Stimulated activated memory B cell treated with anti-CD40 and anti-IgM and Interleukin-4, amounts not matched to agents 10 μg/mL and 1 μg/mL and 100 μg/mL, for 72 hours (primary cell): Measurements from ENCODE around the gene RPS6KA2.
A peak's percentile ranks its signal among the peaks of the same experiment; 100 is the strongest.

ENCODE experiments used
- ATAC-seq: fragments of 150-1000 bp; cut with Tn5 transposase; 2 replicates; pipeline ENCODE4 v1.10.0; 2021
- H3K27ac Mint-ChIP-seq: one replicate; pipeline ENCODE4 v1.8.0; 2022; ENCODE audit warnings: mild to moderate bottlenecking, mixed read lengths
- H3K27me3 Mint-ChIP-seq: one replicate; pipeline ENCODE4 v1.8.0; 2022; ENCODE audit warnings: mixed read lengths
- H3K36me3 Mint-ChIP-seq: one replicate; pipeline ENCODE4 v1.8.0; 2022; ENCODE audit warnings: mixed read lengths
- H3K4me1 Mint-ChIP-seq: one replicate; pipeline ENCODE4 v1.8.0; 2022; ENCODE audit warnings: mixed read lengths
- H3K4me3 Mint-ChIP-seq: one replicate; pipeline ENCODE4 v1.8.0; 2022; ENCODE audit warnings: mild to moderate bottlenecking, moderate library complexity, mixed read lengths
- H3K9me3 Mint-ChIP-seq: one replicate; pipeline ENCODE4 v1.8.0; 2022; ENCODE audit warnings: mixed read lengths

Gene RPS6KA2

DNA sequence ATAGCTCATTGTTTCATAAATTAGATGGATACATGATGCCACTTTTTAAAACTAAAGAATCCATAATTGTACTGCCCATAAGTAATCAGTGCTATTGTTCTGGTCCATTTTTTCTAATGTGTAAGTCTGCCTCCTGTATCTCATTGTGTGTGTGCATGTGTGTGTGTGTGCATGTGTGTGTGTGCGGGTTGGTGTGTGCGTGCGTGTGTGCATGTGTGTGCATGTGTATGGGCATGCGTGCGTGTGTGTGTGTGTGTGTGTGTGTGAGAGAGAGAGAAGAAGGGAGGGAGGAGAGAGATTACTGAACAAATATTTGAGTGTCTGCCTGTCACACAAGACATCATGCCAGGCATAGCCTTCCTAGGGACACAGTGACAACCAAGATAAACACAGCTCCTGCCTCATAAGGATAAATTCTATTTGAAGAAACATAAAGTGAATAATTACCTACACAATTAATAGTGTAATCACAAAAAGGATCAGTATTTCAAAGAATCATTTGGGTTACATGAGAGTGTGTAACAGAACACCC, 33.2 kb upstream of the RPS6KA2 start:
- Mint-ChIP-seq H3K4me3 (no peak overlapping the region), H3K27me3 (peaks cover 9% of the 10 kb centered on the region), H3K4me1 (peaks cover 7% of the 10 kb centered on the region), H3K27ac (no peak overlapping the region), H3K9me3 (no peaks in the 10 kb centered on the region), H3K36me3 (no peaks in the 10 kb centered on the region)
- ATAC-seq: no peak

DNA sequence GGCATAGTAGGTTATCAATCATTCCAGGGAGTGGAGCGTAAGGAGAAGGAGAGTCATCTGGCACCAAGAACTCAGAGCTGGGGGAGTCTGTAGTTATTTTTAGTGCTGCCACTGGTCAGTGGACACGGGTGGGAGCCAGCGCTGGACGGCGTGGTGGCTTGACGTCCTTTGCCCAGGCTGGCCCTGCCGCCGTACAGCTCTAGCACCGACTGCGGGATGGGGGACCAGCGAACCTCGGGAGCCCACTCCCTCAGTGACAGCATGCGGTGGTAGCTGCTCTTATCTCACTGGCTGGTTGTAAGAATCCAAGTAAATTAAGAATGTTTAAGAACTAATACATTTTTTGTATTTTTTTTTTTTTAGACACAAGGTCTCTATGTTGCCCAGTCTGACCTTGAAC, 32.5 kb upstream of the RPS6KA2 start:
- no peak for ATAC-seq
- Mint-ChIP-seq H3K36me3 (no peaks in the 10 kb centered on the region), H3K4me3 (no peak overlapping the region), H3K4me1 (peaks cover 7% of the 10 kb centered on the region), H3K27me3 (peaks cover 9% of the 10 kb centered on the region), H3K27ac (no peak overlapping the region), H3K9me3 (no peaks in the 10 kb centered on the region)

DNA sequence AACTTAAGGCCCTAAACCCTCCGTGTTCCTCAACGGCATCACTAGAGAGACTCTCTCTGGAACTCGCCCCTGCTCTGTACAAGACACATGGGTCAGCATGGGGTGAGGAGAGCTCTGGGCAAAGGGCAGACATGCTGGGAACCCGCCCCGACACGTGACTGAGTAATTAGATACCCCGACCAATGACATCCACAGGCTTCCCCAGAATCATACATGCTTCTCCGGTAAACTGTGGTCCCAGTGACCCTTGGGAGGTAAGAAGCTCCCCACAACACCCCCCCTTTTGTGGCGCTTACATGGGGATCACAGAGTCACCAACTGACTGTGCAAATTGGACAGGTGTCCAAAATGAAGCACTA, 31.7 kb upstream of the RPS6KA2 start:
- H3K27ac Mint-ChIP-seq: no peak overlapping the region
- H3K4me3 Mint-ChIP-seq: no peak overlapping the region
- ATAC-seq: no peak
- peaks cover 9% of the 10 kb centered on the region for H3K27me3 Mint-ChIP-seq
- peaks cover 7% of the 10 kb centered on the region for H3K4me1 Mint-ChIP-seq
- no peaks in the 10 kb centered on the region for H3K9me3 Mint-ChIP-seq
- H3K36me3 Mint-ChIP-seq: no peaks in the 10 kb centered on the region

DNA sequence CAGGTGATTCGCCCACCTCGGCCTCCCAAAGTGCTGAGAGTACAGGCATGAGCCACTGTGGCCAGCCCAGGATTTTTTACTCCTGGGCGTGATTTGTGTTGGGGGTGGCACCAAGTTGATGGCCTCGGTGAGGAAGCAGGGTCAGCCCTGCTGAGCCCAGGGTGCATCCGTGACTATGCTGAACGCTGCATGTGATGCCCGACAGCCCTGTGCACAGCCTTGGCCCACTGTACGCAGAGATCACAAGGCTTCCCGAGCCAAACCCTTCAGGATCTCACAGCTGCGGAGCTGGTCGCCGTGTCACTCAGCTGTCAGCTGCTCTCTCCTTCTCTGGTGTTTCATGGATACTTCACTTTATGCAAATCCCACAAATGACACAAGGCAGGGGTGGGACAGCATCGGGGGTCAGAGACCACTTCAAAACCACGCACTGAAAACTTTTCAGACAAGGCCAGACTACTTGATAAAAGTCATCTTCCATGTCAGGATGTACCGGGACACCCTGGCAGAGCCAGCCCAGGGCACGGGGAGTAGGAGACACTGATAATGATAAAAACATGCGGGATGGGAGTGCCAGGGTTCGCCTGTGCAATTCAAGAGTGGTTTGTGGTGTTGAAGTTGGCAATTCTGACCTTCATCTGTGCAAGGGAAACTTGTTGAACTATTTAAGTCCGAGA, 31.2 kb upstream of the RPS6KA2 start:
- ATAC-seq: no peak
- no peak overlapping the region for H3K4me3 Mint-ChIP-seq
- H3K27ac Mint-ChIP-seq: no peak overlapping the region
- no peaks in the 10 kb centered on the region for H3K9me3 Mint-ChIP-seq
- H3K4me1 Mint-ChIP-seq: peaks cover 7% of the 10 kb centered on the region
- peaks cover 9% of the 10 kb centered on the region for H3K27me3 Mint-ChIP-seq
- no peaks in the 10 kb centered on the region for H3K36me3 Mint-ChIP-seq

DNA sequence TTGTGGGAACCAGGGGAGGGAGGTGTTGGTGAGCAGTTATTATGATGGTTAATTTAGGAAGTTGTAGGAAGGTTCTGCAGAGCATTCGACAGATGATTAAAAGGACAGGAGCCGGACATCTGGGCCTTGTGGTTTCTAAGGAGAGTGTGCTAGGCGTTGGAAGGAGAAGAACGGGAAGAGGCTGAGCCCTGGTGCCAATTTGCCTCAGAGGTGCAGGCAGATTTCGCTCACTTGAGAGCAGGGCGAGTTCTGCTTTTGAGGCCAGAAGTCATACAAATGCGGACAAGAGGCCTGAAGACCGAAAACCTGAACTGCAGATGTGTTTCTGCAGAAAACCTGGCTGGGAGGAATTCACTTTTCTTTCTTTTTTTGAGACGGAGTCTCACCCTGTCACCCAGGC, 30.5 kb upstream of the RPS6KA2 start:
- H3K27me3 Mint-ChIP-seq: peaks cover 3% of the 10 kb centered on the region
- H3K4me1 Mint-ChIP-seq: peaks cover 1% of the 10 kb centered on the region
- peak overlapping the region; percentile 64 for H3K4me3 Mint-ChIP-seq
- H3K36me3 Mint-ChIP-seq: no peaks in the 10 kb centered on the region
- no peak overlapping the region for H3K27ac Mint-ChIP-seq
- no peaks in the 10 kb centered on the region for H3K9me3 Mint-ChIP-seq
- no peak for ATAC-seq

DNA sequence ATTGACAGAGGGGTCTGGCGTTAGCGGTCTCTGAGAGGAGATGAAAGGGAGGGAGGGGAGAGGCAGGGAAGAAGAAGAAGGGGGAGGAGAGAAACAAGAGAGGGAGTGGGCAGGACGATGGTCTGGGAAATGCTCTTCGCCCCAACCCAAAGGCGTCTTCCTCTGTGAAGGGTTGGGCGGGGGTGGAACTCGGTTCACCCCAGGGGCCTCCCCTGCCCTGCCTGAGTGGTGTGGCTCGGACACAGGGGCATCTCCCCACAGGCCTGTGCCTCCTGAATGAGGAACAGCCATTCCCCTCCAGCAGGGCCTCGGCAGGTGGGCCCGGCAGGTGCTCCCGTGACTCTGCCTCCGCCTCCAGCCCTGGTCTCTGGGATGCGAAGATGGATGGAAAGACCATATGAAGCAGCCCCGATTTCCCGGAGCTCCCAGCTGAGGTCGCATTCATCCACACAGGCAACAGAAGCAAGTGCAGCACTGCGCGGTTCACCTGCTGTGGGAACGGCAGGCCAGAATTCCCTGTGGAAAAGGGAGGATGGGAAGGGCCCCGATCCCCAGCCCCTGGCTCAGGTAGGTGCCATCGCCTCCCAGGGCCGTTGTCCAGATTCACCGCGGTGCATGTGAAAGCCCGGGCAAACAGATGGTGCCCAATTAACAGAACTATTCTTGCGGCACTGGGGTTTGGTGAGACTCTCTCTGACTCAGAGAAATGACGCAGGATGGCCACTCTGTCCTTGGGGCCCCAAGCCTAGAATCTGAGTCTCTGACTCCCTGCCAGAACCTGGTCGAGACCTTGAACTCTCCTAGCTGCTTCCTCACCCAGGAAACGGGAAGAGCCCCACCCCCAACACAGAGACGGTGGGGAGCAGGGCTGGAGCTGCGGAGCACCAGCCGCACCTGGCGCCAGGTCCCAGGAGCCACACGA, 29.4 kb upstream of the RPS6KA2 start:
- Mint-ChIP-seq H3K27me3 (no peaks in the 10 kb centered on the region), H3K4me1 (no peaks in the 10 kb centered on the region), H3K27ac (no peak overlapping the region), H3K36me3 (no peaks in the 10 kb centered on the region), H3K9me3 (no peaks in the 10 kb centered on the region), H3K4me3 (peak overlapping the region; percentile 64)
- peak; percentile 63 for ATAC-seq

DNA sequence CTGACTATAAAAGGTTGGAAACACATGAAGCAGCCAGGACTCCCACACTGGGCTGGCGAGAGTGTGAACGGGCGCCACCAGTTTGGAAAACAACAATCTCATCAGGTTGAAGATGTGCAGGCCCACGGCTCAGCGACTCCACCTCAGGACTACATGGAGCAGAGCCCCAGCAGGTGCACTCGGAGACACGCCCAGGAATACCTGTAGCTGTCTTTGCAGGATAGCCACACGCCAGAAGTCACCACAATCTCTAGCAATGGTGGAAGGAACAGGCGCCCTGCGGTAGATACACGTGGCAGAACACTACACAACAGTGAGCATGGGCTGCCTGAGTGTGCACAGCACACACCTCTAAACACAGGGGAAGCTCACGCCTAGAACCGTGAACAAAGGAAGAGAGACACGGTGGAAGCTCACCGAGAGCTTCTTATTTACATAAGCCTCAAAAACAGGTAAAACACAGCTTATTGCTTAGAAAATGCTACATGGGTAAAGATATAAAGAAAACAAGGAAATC, 28.7 kb upstream of the RPS6KA2 start:
- no peak overlapping the region for H3K27ac Mint-ChIP-seq

DNA sequence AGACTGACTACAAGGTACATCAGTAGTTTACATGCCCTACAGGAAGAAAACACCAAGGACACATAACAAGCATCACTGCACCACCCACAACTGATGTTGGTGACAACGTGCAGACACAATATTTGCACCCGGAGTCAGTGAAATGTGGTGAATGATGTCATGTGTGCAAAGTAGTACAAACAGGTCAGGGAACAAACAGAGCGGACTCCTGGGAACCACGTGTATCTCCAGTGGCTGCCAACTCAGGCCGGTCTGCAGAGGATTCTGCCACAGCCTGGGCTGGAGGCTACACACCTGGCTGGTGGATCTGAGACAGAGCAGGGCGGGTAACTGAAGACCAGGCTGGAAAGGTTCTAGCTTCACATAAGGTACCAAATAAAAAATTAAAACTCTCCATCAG, 28.2 kb upstream of the RPS6KA2 start:
- Mint-ChIP-seq H3K4me1 (no peaks in the 10 kb centered on the region), H3K27me3 (no peaks in the 10 kb centered on the region), H3K4me3 (no peak overlapping the region), H3K36me3 (no peaks in the 10 kb centered on the region), H3K27ac (no peak overlapping the region), H3K9me3 (no peaks in the 10 kb centered on the region)
- ATAC-seq: no peak

More for the DNA sequence above, 28.7 kb upstream of the RPS6KA2 start:
- no peaks in the 10 kb centered on the region for H3K27me3 Mint-ChIP-seq
- ATAC-seq: peak; percentile 52
- no peaks in the 10 kb centered on the region for H3K4me1 Mint-ChIP-seq
- no peak overlapping the region for H3K4me3 Mint-ChIP-seq
- H3K9me3 Mint-ChIP-seq: no peaks in the 10 kb centered on the region
- H3K36me3 Mint-ChIP-seq: no peaks in the 10 kb centered on the region

DNA sequence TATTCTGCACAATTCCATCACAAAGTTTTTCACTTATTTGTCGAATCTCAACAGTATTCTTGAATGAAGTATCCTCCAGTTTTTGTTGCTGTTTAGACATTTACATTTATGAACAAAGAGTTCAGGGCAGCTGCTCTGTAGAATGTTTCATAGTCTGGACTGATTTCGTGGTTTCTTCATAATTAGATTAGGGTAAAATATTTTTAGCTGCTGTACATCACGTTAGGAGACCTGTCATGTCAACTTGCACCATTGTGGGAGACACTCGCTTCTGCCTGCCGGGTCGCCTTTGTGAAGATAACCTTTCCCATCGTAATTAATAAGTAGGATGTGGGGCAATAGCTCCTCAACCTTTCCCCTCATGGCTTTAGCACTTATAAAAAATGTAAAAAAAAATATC, 27.5 kb upstream of the RPS6KA2 start:
- no peaks in the 10 kb centered on the region for H3K9me3 Mint-ChIP-seq
- H3K36me3 Mint-ChIP-seq: no peaks in the 10 kb centered on the region
- no peaks in the 10 kb centered on the region for H3K27me3 Mint-ChIP-seq
- H3K4me3 Mint-ChIP-seq: no peak overlapping the region
- no peaks in the 10 kb centered on the region for H3K4me1 Mint-ChIP-seq
- H3K27ac Mint-ChIP-seq: no peak overlapping the region
- ATAC-seq: no peak

DNA sequence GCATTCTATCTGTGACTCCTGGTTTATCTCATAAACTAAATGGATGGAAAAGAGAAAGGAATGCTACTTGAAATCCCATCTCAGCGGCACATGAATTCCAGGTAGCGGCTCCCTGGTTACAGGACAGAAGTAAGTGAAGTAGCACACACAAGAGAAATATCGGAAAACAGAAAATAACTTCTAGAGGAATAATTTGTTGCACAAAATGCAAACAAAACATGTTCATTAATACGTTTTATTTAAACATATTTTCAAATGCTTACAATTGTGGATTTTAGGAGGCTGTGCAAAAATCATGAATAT, 26.5 kb upstream of the RPS6KA2 start:
- no peaks in the 10 kb centered on the region for H3K36me3 Mint-ChIP-seq

DNA sequence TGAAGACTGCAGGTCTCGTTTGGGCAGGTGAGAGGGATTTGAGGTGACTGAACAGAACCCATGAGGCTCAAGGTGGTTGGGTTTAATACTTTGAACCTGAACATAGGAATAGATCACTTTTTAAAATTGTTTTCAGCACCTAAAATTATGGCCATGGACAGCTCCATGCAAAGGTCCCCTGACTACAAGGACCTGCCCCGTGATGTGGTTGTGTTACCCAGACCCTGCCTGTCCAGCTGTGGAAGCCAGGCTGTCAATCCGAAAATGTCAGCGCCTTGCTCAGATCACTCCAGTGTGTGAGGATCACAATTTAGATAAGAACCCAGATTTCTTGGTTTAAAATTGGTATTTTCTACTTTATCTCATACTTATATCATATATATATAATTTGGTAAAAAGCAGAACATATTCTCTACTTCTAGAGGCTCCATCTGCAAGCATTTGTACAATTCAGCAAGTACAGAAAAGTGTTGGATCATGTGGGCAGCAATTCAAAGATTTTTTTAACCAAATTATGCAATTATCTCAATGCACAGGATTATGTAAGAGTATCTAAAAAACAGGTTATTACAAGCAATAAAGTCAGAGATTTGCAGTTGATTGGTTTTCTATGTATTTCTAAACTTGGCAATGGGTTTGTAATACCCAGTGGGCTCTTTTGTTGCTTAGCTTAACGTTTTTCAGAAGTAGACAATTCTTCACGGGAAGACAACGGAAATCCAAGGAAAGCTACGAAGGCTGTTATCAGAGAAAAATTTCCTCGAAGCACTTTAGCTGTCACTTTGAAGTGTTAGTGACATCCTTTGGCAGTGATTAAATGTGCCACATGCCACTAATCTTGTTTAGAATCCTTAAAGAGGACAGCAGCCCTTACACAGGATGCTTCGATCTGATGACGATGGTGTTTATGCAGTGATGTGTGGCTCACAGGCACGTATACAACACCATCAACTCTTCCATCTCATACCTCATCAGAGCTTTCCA, 24.1 kb upstream of the RPS6KA2 start:
- no peak overlapping the region for H3K4me3 Mint-ChIP-seq
- no peaks in the 10 kb centered on the region for H3K36me3 Mint-ChIP-seq
- no peaks in the 10 kb centered on the region for H3K27me3 Mint-ChIP-seq
- H3K27ac Mint-ChIP-seq: no peak overlapping the region
- no peaks in the 10 kb centered on the region for H3K9me3 Mint-ChIP-seq
- no peaks in the 10 kb centered on the region for H3K4me1 Mint-ChIP-seq
- ATAC-seq: no peak

More for the DNA sequence above, 26.5 kb upstream of the RPS6KA2 start:
- Mint-ChIP-seq H3K27ac (no peak overlapping the region), H3K4me1 (no peaks in the 10 kb centered on the region), H3K9me3 (no peaks in the 10 kb centered on the region), H3K27me3 (no peaks in the 10 kb centered on the region), H3K4me3 (no peak overlapping the region)
- no peak for ATAC-seq

DNA sequence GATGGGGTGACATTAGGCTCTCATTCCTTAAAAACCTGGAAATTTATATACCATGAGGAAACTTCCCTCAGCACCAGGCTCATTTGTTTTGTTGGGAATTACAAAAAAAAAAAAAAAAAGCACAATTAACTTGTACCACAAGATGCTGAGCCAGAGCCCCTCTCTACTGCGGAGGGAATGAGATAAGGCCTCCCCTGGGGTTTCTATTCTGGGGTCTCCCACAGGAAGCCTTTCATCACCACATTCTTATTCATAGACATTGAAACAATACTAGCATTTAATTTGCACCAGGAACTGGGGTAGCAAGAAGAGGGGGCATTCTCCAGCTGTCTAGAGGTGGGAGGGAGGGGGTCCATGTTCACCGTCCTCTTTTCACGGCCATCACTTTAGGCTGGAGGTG, 23.0 kb upstream of the RPS6KA2 start:
- Mint-ChIP-seq H3K36me3 (no peaks in the 10 kb centered on the region), H3K4me3 (no peak overlapping the region), H3K27me3 (no peaks in the 10 kb centered on the region), H3K9me3 (no peaks in the 10 kb centered on the region), H3K27ac (no peak overlapping the region), H3K4me1 (no peaks in the 10 kb centered on the region)
- no peak for ATAC-seq

DNA sequence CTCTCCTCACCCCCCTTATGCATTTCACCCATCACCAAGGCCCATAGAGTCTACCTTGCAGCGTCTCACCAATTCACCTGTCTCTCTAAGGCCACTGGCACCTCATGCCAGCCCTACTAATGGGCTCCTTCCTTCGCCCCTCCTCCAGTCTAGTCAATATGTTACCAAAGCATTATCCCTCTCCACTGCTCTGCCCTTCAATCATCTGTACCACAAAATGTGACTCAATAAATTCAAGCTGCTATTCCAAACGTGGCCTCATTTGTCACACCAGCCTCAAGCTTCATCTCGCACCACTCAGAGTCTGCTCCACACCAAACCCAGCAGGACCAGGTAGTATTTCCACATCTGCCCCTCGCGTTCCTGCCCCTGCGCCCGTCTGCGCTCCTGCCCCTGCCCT, 21.8 kb upstream of the RPS6KA2 start:
- no peaks in the 10 kb centered on the region for H3K9me3 Mint-ChIP-seq
- H3K27me3 Mint-ChIP-seq: no peaks in the 10 kb centered on the region

DNA sequence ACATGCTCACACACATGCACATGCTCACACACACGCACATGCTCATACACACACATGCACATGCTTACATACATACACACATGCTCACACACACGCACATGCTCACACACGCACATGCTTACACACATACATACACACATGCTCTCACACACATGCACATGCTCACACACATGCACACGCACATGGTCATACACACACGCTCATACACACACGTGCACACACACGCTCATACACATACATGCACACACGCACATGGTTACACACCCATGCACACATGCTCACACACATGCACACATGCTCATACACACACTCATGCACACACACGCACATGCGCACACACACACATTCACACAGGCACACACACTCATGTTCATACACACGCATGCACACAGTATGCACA, 20.8 kb upstream of the RPS6KA2 start:
- ATAC-seq: no peak

More for the DNA sequence above, 21.8 kb upstream of the RPS6KA2 start:
- no peak overlapping the region for H3K27ac Mint-ChIP-seq
- ATAC-seq: no peak
- no peak overlapping the region for H3K4me3 Mint-ChIP-seq
- H3K4me1 Mint-ChIP-seq: no peaks in the 10 kb centered on the region
- H3K36me3 Mint-ChIP-seq: no peaks in the 10 kb centered on the region

DNA sequence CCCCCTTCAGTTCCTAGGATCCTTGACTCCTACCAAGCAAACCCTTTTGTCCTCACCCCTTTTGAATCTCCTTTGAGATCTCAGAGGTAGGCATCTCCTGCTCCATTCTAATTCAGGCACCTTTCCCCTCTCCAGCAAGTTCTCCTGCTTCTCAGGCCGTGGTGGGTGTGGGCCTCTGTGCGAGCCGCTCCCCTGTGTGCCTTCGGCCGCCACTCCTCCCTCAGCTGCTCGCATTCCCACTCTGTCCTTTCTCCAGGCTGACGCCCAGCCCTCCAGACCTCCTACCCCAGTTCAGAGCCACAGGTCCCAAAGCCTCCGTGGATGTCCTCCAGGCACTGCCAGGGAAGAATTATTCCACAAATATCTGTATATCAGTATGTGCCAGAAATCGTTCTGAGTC, 19.7 kb upstream of the RPS6KA2 start:
- no peaks in the 10 kb centered on the region for H3K27me3 Mint-ChIP-seq
- H3K9me3 Mint-ChIP-seq: peaks cover 3% of the 10 kb centered on the region
- H3K4me1 Mint-ChIP-seq: no peaks in the 10 kb centered on the region
- H3K36me3 Mint-ChIP-seq: no peaks in the 10 kb centered on the region
- H3K27ac Mint-ChIP-seq: no peak overlapping the region
- no peak overlapping the region for H3K4me3 Mint-ChIP-seq
- no peak for ATAC-seq

More for the DNA sequence above, 20.8 kb upstream of the RPS6KA2 start:
- H3K4me1 Mint-ChIP-seq: no peaks in the 10 kb centered on the region
- no peaks in the 10 kb centered on the region for H3K27me3 Mint-ChIP-seq
- no peaks in the 10 kb centered on the region for H3K36me3 Mint-ChIP-seq
- H3K27ac Mint-ChIP-seq: no peak overlapping the region
- no peak overlapping the region for H3K4me3 Mint-ChIP-seq
- peaks cover 3% of the 10 kb centered on the region for H3K9me3 Mint-ChIP-seq
